Tibial nerve (tissue), 4 donors: Measurements from ENCODE around the gene NOTCH2. TPM values are rescaled to one million over a fixed set of nuclear protein-coding genes. Genes with fewer than 3 reads are reported as not detected.

Experiments used
- DNase-seq, 2 donors: peaks; one replicate each; pipeline ENCODE4 v3.0.0-alpha.2; 2019; ENCODE audit warnings: low spot score in 2 of 2
- H3K27ac ChIP-seq, 4 donors: fragments of 200-600 bp; sonication (generic) in 3 of 4; one replicate each; pipeline ENCODE4 v1.5.1; 2017 to 2019; ENCODE audit warnings: mild to moderate bottlenecking in 1 of 4
- H3K27me3 ChIP-seq, 2 donors: fragments of 200-600 bp; sonication (generic) in 1 of 2; one replicate each; pipeline versions ENCODE4 v1.5.1 to v1.6.0; 2017 to 2019
- H3K36me3 ChIP-seq, 3 donors: fragments of 200-600 bp; sonication (generic); one replicate each; pipeline ENCODE4 v1.5.1; 2018 to 2019
- H3K4me1 ChIP-seq, 4 donors: fragments of 200-600 bp; sonication (generic) in 3 of 4; one replicate each; pipeline ENCODE4 v1.5.1; 2017 to 2019
- H3K4me3 ChIP-seq, 4 donors: fragments of 200-600 bp; sonication (generic) in 3 of 4; one replicate each; pipeline ENCODE4 v1.5.1; 2017 to 2019; ENCODE audit warnings: mild to moderate bottlenecking in 1 of 4, moderate library complexity in 1 of 4
- H3K9me3 ChIP-seq, 4 donors: fragments of 200-600 bp; sonication (generic) in 3 of 4; one replicate each; pipeline ENCODE4 v1.5.1; 2017 to 2019
- EP300 ChIP-seq, 2 donors: sonication (generic); formaldehyde crosslinking; IDR thresholded peaks; one replicate each; pipeline ENCODE4 v1.6.1; 2017; ENCODE audit warnings: antibody characterized with exemption in 2 of 2, mild to moderate bottlenecking in 1 of 2
- POLR2A ChIP-seq, 2 donors: fragments of 450-650 bp; IDR thresholded peaks; one replicate each; pipeline ENCODE4 v1.6.1; 2017; ENCODE audit warnings: antibody characterized with exemption in 2 of 2, mild to moderate bottlenecking in 2 of 2, moderate library complexity in 2 of 2
- WGBS, 2 donors: methylation state at CpG; one replicate each; pipeline ENCODE4 v1.1.5; 2018; 5-methylcytosine and 5-hydroxymethylcytosine counted together
- total RNA-seq, 4 donors: library from RNA; depleted of rRNA; stranded (reverse); fragments of >200 nt; gene quantifications; one replicate each; pipeline ENCODE4 v1.1.0, GENCODE V29; 2016
- TF ChIP-seq, protein P1 (sequence below), 5 experiments: fragments of 200-600 bp in 3 of 5; fragments of 450-650 bp in 2 of 5; sonication (generic) in 3 of 5; IDR thresholded peaks; one replicate each; pipeline ENCODE4 v1.5.1; 2016 to 2019; ENCODE audit warnings: antibody characterized with exemption in 5 of 5, mild to moderate bottlenecking in 3 of 5, moderate library complexity in 2 of 5

The NOTCH2 gene
- total RNA-seq, 4 donors from 2014 or later = 86.7 to 110 (median 106) TPM

DNA sequence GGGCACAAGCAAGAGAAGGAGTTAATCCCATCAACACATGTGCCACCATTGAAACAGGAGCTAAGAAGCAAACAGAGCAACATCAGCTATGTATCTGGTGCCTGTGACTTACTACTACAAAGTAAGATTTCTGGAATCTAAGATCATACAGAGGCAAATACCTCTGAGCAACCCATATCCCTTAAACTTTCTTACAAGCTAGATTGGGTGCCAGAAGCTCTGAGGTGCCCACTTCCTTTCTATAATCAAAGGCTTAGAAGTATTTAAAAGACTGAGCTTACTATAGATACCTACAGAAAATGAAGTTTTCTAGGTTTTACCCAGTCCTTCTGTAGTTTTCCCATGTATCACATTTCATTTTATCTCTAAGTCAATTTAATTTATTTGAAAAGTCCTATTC lies 128.8 kb downstream of the NOTCH2 start:
- no peak overlapping the region for H3K27ac ChIP-seq
- TF ChIP-seq EP300 (IDR thresholded peaks at IDR 0.05) = no peak
- DNase-seq = no peak
- no peak overlapping the region for H3K4me3 ChIP-seq
- H3K9me3 ChIP-seq = no peaks in the 10 kb centered on the region
- H3K36me3 ChIP-seq = peaks cover 0 to 60% (median 16%) of the 10 kb centered on the region in 3 donors
- H3K27me3 ChIP-seq = no peaks in the 10 kb centered on the region
- H3K4me1 ChIP-seq = peaks cover 0 to 13% (median 2%) of the 10 kb centered on the region in 4 donors

DNA sequence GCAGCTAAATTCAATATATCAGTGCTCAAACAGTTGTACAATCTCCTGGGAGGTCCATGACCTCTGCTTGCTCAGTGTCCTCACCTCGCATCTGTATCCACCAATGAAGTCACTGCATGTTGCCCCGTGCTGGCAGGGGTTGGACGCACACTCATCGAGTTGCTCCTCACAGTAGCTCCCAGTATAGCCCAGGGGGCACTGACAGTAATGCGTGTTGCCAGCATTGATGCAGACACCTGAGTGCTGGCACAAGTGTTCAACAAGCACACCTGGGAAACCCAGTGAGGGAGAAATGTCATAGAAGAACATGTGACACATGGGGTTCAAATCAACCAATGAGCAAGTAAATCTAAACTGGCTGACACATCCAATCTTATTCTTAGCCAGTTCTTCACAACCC lies 132.3 kb downstream of the NOTCH2 start:
- H3K4me3 ChIP-seq = no peak overlapping the region
- H3K36me3 ChIP-seq = peaks cover 0 to 90% (median 36%) of the 10 kb centered on the region in 3 donors
- H3K9me3 ChIP-seq = peaks cover 0 to 22% (median 3%) of the 10 kb centered on the region in 4 donors
- no peaks in the 10 kb centered on the region for H3K27me3 ChIP-seq
- no peak overlapping the region for H3K27ac ChIP-seq
- peaks cover 0 to 4% (median 0%) of the 10 kb centered on the region in 4 donors for H3K4me1 ChIP-seq
- no peak for DNase-seq
- WGBS, 2 donors = 90 to 95% methylated on average over 5 of the region's 5 CpGs
- TF ChIP-seq EP300 (IDR thresholded peaks at IDR 0.05) = no peak
- TF ChIP-seq POLR2A (IDR thresholded peaks at IDR 0.05) = no peak
- TF ChIP-seq, protein P1, sequence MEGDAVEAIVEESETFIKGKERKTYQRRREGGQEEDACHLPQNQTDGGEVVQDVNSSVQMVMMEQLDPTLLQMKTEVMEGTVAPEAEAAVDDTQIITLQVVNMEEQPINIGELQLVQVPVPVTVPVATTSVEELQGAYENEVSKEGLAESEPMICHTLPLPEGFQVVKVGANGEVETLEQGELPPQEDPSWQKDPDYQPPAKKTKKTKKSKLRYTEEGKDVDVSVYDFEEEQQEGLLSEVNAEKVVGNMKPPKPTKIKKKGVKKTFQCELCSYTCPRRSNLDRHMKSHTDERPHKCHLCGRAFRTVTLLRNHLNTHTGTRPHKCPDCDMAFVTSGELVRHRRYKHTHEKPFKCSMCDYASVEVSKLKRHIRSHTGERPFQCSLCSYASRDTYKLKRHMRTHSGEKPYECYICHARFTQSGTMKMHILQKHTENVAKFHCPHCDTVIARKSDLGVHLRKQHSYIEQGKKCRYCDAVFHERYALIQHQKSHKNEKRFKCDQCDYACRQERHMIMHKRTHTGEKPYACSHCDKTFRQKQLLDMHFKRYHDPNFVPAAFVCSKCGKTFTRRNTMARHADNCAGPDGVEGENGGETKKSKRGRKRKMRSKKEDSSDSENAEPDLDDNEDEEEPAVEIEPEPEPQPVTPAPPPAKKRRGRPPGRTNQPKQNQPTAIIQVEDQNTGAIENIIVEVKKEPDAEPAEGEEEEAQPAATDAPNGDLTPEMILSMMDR (IDR thresholded peaks at IDR 0.05) = no peak

DNA sequence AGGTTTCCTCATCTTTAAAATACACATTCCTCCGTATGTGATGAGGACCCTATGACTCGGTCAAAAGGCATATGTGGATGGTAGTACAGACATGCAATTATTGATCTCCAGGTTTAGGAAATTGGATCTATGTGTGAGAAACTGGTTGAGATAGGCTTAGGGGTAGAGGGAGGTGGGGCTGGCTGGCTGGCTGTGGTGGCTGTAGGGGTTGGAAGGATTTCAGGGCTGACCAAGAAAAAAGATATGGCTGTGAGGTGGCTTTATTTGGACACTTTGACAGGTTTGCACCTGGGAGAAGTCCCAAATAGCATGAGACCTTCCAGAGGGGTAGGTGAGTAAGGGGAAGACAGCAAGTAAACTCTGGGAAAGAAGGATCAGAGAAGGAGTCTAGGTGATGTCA lies 133.5 kb downstream of the NOTCH2 start:
- WGBS, 2 donors = 93 to 98% methylated on average over 2 of the region's 2 CpGs
- Histone ChIP-seq H3K27ac (no peak overlapping the region), H3K4me3 (no peak overlapping the region), H3K9me3 (peaks cover 0 to 25% (median 3%) of the 10 kb centered on the region in 4 donors), H3K36me3 (peaks cover 0 to 93% (median 36%) of the 10 kb centered on the region in 3 donors), H3K4me1 (no peaks in the 10 kb centered on the region), H3K27me3 (no peaks in the 10 kb centered on the region)
- DNase-seq = no peak
- TF ChIP-seq EP300 (IDR thresholded peaks at IDR 0.05) (no peak), POLR2A (IDR thresholded peaks at IDR 0.05) (no peak)
- TF ChIP-seq, protein P1 (IDR thresholded peaks at IDR 0.05) = no peak

DNA sequence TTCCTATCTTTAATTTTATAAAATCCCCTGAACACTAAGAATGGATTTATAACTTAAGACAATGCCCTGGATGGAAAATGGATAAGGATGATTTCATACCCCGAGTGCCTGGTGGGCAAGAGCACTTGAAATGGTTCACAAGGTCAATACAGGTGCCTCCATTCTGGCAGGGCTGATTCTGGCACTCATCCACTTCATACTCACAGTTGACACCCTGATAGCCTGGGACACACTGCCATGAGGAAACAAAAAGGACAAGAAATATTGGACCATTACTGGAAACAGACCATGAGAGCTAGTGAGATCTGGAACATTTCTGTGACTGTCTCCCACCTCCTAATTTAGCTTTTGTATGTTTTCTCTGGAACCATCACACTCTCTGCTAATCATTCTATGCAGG lies 134.1 kb downstream of the NOTCH2 start:
- H3K4me1 ChIP-seq = no peaks in the 10 kb centered on the region
- H3K9me3 ChIP-seq = peaks cover 0 to 25% (median 3%) of the 10 kb centered on the region in 4 donors
- no peaks in the 10 kb centered on the region for H3K27me3 ChIP-seq
- DNase-seq = no peak
- TF ChIP-seq, protein P1 (IDR thresholded peaks at IDR 0.05) = no peak
- TF ChIP-seq POLR2A (IDR thresholded peaks at IDR 0.05) (no peak), EP300 (IDR thresholded peaks at IDR 0.05) (no peak)
- no peak overlapping the region for H3K27ac ChIP-seq
- peaks cover 0 to 95% (median 36%) of the 10 kb centered on the region in 3 donors for H3K36me3 ChIP-seq
- WGBS, 2 donors = 88 to 96% methylated on average over 1 of the region's 1 CpG
- no peak overlapping the region for H3K4me3 ChIP-seq

DNA sequence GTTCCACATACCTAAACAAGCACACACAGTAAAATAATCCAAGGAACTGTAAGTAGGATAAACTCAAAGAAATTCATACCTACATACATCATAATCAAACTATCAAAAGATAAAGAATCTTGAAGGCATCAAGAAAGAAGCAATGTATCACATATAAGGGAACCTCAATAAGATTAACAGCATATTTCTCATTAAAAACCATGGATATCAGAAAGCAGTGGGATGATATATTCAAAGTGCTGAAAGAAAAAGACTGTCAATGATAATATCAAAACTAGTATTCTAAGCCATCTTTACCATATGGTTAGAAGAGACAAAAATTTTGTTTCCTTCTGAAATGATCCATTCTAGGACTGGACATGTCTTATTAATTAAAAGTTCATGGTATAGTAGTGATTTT lies 136.1 kb downstream of the NOTCH2 start:
- no peak overlapping the region for H3K27ac ChIP-seq
- H3K4me1 ChIP-seq = no peaks in the 10 kb centered on the region
- peaks cover 0 to 95% (median 26%) of the 10 kb centered on the region in 3 donors for H3K36me3 ChIP-seq
- H3K4me3 ChIP-seq = no peak overlapping the region
- no peak for DNase-seq
- H3K27me3 ChIP-seq = no peaks in the 10 kb centered on the region
- H3K9me3 ChIP-seq = peaks cover 0 to 25% (median 3%) of the 10 kb centered on the region in 4 donors
- TF ChIP-seq EP300 (IDR thresholded peaks at IDR 0.05) (no peak), POLR2A (IDR thresholded peaks at IDR 0.05) (no peak)
- TF ChIP-seq, protein P1 (IDR thresholded peaks at IDR 0.05) = no peak
